ENCODE data around the gene PTGES2. TPM values are rescaled to one million over a fixed set of nuclear protein-coding genes. Genes with fewer than 3 reads are reported as not detected.

The PTGES2 gene
- total and polyA plus RNA-seq, 2 of the 13 experiments (the other 11 are each of a cell fraction or from before 2014, with no cell fraction given): 63.7 to 79.8 TPM

DNA sequence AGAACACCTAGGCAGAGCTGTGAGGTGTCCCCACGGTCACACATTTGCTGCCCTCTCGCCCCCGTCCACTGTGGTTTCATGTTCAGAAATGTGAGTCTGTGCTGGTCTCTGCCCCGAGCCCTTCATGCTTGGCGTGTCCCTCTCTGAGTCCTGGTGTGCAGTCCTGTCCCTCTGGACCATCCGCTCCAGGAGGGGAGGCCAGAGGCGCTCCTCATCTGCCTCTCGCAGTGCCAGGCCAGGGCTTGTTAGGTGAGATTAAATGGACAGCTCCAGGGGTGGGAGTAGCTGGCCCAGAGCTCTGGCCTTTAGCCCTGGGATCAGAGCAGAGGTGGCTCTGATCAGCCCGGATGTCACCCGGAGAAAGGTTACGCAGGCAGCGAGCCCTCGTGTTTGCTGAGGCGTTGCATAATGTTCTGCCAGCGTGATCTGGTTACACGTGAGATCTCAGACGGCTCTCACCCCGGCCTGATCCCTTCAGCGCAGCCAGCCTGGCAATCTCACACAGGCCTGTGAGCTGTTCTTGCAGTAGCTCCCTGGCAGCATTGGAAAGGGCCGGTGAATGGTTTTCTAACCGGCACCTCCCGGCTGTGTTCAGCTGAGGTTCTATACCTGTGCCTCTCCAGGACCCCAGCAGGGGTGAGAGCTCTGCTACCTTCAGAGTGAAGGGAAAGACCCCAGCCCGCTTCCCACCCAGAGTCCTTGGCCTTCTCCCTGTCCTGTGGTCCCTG, 24.5 kb downstream of the PTGES2 start (continued):
- TF ChIP-seq, protein P1, sequence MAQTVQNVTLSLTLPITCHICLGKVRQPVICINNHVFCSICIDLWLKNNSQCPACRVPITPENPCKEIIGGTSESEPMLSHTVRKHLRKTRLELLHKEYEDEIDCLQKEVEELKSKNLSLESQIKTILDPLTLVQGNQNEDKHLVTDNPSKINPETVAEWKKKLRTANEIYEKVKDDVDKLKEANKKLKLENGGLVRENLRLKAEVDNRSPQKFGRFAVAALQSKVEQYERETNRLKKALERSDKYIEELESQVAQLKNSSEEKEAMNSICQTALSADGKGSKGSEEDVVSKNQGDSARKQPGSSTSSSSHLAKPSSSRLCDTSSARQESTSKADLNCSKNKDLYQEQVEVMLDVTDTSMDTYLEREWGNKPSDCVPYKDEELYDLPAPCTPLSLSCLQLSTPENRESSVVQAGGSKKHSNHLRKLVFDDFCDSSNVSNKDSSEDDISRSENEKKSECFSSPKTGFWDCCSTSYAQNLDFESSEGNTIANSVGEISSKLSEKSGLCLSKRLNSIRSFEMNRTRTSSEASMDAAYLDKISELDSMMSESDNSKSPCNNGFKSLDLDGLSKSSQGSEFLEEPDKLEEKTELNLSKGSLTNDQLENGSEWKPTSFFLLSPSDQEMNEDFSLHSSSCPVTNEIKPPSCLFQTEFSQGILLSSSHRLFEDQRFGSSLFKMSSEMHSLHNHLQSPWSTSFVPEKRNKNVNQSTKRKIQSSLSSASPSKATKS (CRISPR knock-in tag; IDR thresholded peaks at IDR 0.05): no peak
- TF ChIP-seq AGO2 (optimal IDR thresholded peaks at IDR 0.05; ENCODE audit: low read depth, low read length) (peak; percentile 55), ZNF282 (IDR thresholded peaks at IDR 0.05; ENCODE audit: partially characterized antibody) (no peak), PPARG (CRISPR knock-in tag; conservative IDR thresholded peaks at IDR 0.05) (peak; percentile 98), ZFP37 (CRISPR knock-in tag; IDR thresholded peaks at IDR 0.05; ENCODE audit: borderline replicate concordance) (peak; percentile 73; the same call in 1 of the 2 replicates), HDAC2 (CRISPR knock-in tag; IDR thresholded peaks at IDR 0.05) (peak; percentile 99), TEAD3 (CRISPR knock-in tag; optimal IDR thresholded peaks at IDR 0.05; ENCODE audit: borderline replicate concordance) (peak; percentile 89), SOX5 (CRISPR knock-in tag; IDR thresholded peaks at IDR 0.05; ENCODE audit: borderline replicate concordance) (peak; percentile 94), SMC3 (IDR thresholded peaks at IDR 0.05; ENCODE audit: low read length) (peak; percentile 24; the same call in 1 of the 2 replicates), ZC3H13 (CRISPR knock-in tag; IDR thresholded peaks at IDR 0.05) (peak; percentile 89), ATRX (CRISPR knock-in tag; IDR thresholded peaks at IDR 0.05; ENCODE audit: borderline replicate concordance) (no peak), ZNF230 (CRISPR knock-in tag; IDR thresholded peaks at IDR 0.05) (peak; percentile 74), ZFP36 (IDR thresholded peaks at IDR 0.05; ENCODE audit: borderline replicate concordance, low read depth, low read length, partially characterized antibody) (no peak), DNMT3B (CRISPR knock-in tag; conservative IDR thresholded peaks at IDR 0.05) (peak; percentile 91), SP140L (CRISPR knock-in tag; IDR thresholded peaks at IDR 0.05; ENCODE audit: borderline replicate concordance) (peak; percentile 86; the same call in 1 of the 2 replicates), JUND (CRISPR knock-in tag; IDR thresholded peaks at IDR 0.05) (peak; percentile 19; the same call in 1 of the 2 replicates), IRF2 (CRISPR knock-in tag; IDR thresholded peaks at IDR 0.05) (peak; percentile 91)
- TF ChIP-seq, protein P2, sequence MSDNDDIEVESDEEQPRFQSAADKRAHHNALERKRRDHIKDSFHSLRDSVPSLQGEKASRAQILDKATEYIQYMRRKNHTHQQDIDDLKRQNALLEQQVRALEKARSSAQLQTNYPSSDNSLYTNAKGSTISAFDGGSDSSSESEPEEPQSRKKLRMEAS (IDR thresholded peaks at IDR 0.05): no peak
- TF ChIP-seq, protein P3, sequence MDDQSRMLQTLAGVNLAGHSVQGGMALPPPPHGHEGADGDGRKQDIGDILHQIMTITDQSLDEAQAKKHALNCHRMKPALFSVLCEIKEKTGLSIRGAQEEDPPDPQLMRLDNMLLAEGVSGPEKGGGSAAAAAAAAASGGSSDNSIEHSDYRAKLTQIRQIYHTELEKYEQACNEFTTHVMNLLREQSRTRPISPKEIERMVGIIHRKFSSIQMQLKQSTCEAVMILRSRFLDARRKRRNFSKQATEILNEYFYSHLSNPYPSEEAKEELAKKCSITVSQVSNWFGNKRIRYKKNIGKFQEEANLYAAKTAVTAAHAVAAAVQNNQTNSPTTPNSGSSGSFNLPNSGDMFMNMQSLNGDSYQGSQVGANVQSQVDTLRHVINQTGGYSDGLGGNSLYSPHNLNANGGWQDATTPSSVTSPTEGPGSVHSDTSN (CRISPR knock-in tag; IDR thresholded peaks at IDR 0.05; ENCODE audit: borderline replicate concordance): no peak
- TF ChIP-seq, protein P4, sequence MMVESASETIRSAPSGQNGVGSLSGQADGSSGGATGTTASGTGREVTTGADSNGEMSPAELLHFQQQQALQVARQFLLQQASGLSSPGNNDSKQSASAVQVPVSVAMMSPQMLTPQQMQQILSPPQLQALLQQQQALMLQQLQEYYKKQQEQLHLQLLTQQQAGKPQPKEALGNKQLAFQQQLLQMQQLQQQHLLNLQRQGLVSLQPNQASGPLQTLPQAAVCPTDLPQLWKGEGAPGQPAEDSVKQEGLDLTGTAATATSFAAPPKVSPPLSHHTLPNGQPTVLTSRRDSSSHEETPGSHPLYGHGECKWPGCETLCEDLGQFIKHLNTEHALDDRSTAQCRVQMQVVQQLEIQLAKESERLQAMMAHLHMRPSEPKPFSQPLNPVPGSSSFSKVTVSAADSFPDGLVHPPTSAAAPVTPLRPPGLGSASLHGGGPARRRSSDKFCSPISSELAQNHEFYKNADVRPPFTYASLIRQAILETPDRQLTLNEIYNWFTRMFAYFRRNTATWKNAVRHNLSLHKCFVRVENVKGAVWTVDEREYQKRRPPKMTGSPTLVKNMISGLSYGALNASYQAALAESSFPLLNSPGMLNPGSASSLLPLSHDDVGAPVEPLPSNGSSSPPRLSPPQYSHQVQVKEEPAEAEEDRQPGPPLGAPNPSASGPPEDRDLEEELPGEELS (CRISPR knock-in tag; IDR thresholded peaks at IDR 0.05): peak; percentile 88
- TF ChIP-seq, protein P5, sequence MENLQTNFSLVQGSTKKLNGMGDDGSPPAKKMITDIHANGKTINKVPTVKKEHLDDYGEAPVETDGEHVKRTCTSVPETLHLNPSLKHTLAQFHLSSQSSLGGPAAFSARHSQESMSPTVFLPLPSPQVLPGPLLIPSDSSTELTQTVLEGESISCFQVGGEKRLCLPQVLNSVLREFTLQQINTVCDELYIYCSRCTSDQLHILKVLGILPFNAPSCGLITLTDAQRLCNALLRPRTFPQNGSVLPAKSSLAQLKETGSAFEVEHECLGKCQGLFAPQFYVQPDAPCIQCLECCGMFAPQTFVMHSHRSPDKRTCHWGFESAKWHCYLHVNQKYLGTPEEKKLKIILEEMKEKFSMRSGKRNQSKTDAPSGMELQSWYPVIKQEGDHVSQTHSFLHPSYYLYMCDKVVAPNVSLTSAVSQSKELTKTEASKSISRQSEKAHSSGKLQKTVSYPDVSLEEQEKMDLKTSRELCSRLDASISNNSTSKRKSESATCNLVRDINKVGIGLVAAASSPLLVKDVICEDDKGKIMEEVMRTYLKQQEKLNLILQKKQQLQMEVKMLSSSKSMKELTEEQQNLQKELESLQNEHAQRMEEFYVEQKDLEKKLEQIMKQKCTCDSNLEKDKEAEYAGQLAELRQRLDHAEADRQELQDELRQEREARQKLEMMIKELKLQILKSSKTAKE (CRISPR knock-in tag; IDR thresholded peaks at IDR 0.05; ENCODE audit: borderline replicate concordance): peak; percentile 96
